ENCODE results near the gene QKI.

Gene QKI

DNA sequence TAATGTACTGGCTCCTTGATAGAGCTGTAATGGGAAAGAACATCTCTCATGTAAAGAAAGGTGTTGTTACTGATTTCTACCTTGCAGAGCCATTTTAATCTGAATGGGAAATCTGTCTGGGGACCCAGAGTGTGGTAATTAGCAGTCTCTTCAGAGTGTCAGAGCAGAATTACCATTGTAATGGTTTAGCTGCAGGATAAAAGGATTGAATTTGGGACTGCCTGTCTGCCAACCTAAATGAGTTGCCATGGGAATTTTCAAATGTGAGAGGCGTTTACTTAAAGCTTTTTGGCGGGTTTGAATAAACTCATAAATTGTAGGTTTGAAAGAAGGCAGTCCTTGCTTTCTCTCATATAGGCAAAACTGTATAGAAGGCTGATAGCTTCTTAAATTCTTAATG is 128.8 kb downstream of the QKI start:
- DNase-seq: no peak

DNA sequence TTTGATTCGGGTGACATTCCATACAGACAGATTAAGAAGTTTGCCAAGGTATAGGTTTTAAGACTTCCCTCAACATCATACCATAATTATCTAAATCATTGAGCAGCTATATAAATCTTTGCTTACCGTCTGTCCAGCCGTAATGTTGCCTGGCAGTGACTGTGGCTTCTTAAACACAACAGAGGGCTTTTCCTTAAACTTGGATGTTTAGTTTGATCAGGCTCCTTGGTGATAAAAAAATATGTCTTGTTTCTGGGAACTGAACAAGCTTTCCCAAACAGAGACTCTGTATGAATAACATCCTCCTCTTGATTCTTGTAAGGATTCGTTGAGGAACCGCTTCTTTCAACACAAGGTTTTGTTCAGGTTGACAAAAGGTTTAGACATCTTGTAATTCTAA is 130.9 kb downstream of the QKI start:
- DNase-seq: no peak

DNA sequence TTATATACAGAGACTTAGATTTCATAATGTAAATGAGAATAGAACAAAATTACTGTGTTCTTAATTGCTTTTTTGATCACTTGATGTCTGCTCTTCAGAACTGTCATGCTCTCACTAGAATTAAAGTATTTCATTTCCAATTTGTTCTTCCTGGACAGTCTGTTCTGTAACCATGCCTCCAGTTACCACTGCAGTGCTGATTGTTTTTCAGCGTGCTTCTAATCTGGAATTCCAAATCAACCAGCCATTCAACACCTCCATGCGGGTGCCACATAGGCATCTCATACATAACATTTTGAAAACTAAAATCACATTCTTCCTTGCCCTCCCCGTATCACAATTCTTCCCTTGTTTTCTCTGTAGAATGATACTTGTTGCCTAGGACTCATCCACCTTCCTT is 132.8 kb downstream of the QKI start:
- DNase-seq: no peak

DNA sequence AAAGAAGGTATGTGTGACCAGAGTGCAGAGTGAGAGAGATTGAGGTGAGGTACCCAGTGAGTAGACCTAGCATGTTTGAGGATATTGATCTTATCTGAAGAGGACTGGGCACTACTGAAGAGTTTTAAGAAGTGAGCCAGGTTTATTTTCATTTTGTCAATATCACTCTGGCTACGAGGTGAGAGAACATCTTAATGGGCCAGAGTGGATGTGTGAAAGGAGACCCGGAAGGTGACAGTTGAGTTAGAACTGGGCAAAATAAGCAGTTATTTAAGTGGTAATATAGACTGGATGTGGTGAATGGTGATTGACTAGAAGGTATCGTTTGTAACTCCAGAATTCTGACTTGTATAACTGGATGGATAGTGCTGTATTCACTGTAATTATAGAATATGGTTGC is 134.1 kb downstream of the QKI start:
- DNase-seq: no peak

DNA sequence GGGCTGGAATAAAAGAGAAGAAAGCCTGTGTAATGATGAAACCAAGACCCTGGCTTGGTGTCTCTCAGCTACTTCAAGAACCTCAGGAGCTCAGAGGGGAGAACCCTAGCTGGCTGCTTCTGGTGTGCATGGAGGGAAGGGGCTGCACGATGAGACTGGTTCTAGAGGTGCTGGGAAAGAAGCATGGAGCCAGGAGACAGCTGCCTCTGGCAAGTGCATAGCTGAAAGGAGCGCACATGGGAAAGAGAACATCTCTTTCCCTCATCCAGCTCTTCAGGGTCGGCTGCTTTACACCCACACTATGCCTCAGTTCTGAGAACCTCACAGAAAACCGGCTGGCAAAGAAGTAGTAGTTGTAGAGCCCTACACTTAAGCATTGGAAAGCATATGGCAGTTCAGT is 139.5 kb downstream of the QKI start:
- no peak for DNase-seq

DNA sequence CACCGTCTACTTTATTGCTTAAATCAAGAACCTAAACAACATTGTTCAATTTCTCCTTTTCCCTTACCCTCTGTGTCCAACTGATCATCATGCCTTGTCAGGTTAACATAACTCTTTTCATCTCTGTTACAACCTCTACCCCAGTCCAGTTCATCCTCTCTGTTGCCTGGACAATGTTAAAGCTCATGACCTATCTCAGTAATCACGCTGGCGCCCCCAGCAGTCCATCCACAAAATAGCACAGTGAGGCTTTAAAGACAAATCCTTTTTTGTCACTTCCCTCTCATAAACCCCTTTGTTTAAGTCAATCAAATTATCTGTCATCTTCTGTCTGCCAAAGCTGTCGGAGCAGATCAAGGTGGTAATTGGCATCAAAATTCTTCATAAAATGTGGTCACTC is 140.1 kb downstream of the QKI start:
- DNase-seq: no peak

DNA sequence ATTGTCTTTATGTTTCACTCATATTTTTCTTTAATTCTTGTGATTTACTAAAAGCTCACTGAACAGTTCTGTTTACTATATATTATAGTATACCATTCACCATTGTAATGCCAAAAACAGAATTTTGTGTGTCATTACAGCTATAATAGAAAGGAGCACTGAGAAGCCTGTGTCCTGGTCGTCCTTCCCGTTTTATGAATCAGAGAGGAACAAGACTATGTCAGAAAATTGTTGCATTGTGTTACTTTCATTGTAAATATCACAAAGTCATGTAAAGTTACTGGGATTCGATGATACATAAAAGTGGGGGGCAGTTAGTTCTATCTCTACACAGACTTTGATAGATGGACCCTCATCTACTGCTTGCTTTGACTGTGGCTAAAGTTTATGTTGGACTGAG is 145.1 kb downstream of the QKI start:
- DNase-seq: no peak

DNA sequence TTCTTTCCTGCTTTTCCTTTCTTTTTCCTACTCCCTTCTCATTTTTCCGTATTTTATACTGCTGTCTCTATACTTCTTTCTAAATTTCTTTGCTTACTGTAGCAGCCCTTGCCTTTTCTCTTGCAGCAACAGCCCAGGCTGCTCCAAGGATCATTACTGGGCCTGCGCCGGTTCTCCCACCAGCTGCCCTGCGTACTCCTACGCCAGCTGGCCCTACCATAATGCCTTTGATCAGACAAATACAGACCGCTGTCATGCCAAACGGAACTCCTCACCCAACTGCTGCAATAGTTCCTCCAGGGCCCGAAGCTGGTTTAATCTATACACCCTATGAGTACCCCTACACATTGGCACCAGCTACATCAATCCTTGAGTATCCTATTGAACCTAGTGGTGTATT is 148.8 kb downstream of the QKI start:
- DNase-seq: no peak

DNA sequence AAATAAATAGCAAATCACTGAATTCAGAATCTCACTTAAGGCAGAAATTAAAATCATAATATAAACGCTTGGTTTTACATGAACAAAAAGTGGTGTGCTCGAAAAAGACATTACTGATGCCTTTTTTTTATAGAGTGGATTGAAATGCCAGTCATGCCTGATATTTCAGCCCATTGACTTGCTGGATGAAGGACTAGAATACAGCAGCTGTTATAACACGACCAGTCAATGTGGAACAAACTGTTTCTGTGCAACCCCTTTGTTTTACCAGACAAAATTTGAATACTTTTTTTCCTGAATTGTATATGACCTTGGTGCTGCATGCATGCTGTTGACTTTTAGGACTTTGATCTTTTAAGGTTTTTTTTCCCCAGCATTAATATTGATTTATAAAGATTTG is 150.0 kb downstream of the QKI start:
- no peak for DNase-seq

DNA sequence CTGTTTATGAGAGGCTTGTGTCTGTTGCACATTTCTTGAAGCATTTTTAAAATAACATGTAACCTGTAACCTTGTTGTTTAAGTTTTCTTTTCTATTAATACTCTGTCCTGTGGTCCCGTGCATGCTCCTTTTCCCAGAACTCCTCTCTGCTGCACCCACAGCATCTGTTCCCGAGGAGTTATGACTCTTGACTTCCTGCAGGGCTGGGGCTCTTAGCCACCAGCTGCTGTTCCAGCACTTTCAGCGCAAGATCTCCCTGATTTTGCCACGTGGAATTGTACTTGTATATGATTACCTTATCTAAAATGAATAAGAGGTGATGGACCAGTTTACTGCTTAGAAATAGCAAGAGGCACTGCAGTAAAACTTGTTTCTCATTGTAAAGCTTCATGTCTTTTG is 150.6 kb downstream of the QKI start:
- DNase-seq: no peak

DNA sequence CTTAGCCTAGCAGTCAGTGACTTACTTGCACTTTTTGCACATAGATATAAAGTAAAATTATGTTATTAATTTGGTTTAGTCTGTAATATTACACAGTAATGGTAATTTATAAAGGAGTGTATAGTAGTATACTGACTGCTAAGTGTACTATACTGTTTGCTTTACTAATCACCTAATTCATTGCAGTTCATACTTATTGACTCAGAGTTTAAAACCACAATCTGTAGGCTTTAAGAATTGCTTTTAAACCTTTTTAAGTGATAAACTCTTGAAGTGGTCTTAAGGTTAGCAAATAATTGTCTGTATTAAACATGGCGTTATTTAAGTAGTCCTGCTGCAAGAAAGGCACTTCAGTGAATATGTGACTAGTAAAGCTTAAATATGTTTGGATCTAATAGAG is 151.5 kb downstream of the QKI start:
- no peak for DNase-seq

DNA sequence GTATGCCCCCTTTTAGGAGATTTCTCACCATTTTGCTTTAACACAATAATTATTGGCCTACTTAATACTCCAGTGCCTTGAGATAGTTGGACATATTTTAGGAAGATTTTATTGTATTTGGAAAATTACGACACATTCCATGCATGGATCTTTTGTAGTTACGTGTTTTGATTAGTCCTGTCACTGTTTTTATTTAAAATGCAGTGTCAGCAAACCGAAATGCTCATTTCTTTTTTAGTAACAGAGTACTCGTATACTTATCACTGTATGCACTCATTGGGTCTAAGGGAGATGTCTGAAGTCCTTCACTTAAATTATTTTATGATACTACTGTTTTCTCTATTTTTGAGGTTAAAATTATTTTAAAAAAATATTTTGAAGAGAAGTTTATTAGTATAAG is 153.8 kb downstream of the QKI start:
- no peak for DNase-seq

DNA sequence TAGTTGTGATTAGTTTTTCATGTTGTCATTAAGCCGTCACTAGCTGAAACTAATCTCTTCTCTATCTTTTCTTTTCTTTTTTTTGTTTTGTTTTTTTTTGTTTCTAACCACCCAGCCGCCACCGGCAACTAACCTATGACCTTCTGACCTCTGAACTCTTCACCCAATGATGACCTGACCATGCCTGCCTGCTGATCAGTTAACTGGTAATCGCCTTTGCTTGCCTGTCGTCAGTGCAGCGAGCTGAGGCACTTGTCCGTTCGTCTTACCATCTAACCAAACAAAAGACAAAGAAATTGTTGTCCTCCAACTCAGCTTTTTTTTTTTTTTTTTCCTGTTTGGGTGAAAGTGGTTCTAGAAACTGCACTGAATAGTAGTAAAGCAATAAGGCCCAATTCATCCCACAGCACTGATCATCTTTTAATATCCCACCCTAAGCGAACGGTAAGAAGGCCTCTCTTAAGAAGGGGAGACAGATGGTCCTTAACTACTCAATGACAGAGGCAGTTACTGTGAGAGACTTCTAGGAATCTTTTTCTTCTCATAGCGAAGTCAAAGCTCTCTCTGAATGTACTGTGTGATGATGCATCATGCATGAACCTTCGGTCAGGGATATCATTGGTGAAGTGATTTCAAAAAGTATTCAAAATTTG is 156.2 kb downstream of the QKI start:
- no peak for DNase-seq

DNA sequence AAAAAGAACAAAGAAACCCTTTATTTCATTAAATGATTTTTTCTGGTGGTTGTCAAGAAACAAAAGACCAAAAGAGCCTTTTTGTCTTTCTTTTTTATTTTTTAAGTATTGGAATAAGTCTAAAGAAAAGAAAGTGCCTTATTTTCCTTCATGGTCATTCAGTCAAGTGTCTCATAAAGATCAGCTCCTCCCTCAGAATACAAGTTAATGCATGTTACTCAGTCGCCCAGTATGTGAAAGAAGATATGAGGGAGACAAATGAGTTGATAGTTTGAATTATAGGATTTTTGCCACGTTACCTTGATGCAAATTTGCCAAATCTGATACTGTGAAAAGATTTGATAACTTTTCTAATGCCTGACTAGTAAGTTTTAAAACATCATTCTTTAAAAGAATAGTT is 157.2 kb downstream of the QKI start:
- DNase-seq: no peak

DNA sequence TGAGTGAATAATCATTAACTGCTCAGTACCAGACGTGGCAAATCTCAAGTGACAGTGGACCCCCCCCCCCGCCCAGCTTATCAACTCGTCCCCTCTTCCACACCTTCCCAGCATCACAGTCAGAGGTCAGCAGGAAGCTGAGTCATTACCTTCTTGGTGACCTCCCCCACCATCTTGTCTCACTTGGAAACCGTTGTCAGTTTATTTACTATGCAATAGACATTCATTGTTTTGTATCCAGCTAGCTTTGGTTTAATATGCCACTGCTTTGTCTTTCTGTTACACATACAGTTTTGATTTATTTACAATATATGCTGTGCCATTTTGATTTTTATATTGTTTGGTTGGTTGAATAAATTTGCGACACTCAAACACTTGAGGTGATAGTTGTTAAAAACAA is 158.1 kb downstream of the QKI start:
- no peak for DNase-seq

DNA sequence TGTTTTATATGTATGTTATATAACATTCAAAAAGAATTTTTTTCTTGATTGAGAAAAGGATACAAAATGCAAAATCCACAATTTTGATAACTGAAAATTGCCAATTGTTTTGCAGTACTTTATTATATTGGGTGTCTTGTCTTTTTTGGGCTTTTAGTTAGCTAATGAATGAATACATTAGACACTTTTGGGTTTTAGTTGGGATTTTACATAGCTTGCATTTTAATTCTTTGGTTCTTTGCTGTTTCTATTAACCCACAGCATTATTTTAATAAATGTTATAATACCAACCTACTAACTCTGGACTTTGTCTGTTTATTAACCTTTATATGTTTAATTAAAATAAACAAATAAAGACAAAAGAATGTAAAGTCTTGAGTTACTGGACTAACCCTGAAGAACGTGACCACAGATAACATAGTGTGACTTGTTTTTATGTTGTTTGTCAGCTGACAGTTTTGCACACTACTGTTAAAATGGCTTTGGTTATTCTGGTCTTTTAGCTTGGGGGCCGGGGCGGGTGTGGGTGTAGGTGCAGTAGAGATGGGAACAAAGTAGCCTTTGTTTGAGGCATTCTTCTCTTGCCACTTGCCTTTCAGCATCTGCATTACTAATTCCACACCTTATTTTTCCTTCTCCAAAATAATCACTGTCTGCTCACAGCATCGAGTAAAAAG is 159.1 kb downstream of the QKI start:
- DNase-seq: no peak

DNA sequence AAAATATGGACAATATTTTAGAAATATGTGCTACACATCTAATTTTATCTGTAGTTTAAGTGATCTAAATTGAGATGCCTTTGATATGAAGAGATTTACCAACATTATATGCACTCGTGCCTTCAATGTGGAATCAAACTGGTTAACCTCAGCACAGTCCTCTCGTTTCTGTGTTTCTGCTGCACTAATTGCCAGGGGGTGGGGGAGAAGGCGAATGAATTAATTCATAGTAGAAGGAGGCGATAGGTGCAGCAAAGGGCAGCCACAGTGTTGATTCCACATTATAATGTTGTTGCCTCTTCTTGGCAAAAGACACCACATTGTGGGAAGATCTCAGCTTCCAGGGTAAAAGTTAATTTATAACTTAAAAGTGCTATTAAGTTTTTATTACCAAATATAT is 161.6 kb downstream of the QKI start:
- DNase-seq: no peak

DNA sequence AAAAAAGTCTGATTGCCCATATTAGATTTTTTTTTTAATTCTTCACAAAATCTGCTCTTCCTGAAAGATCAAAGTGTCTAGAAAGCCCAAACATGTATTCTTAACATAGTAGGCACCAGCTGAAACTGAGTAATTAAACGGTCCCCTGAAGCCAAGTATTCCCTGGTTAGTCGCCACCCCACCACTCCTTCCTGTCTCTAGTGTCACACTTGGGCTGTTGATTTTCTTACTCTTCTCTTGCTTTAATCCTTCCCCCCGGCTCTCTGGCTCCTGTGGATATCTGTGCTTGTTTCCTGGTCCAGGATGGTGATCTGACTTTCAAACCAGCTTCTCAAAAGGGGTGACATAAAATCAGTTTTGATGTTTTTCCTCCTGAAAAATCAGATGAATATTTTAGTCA is 162.9 kb downstream of the QKI start:
- no peak for DNase-seq

DNA sequence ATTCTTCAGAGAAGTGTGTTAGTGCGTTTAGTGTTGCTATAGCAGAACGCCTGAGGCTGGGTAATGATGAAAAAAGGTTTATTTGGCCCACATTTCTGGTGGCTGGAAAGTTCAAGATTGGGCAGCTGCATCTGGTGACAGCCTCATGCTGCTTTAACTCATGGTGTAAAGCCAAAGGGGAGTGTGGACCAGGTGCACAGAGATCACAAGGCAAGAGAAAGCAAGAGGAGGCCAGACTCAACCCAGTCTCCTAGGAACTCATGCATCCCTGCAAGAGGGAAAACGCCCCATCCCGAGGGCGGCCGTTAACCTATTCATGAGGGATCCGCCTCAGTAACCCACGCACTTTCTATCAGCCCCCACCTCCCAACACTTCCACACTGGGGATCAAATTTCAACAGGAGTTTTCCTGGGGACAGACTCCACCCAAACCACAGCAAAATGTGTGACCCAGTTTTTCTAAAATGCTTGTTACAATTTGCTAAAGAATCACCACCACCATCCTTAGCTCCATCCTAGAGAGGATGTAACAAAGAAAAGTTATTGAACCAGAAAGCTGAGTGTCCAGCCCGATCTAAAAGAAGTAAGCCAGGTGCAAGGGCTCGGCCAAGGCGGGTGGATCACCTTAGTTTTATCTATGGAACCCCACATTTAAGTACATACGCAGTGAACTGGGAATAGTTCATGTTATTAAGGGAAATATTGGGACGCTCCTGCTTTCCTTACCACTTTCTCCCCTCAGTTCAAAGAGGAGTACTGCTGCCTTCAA is 164.8 kb downstream of the QKI start:
- no peak for DNase-seq

DNA sequence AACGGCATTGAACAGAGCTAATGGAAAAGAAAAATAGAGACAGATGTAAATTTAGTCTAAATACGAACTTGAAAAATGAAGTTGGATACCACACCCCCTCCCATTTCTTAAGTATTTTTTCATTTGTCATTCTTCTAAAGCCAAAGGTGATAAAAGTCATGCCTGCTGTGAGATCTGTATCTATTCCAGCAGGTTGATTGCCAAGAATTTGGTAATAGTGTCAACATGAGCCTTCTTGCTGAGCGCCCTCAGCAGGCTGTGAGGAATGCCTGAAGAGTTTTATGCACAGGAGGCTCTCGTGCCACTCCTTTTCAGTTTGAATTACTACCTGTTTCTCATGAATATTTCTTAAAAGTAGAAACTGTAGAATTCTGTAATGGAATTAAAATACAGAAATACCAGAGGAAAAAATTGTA is 165.4 kb downstream of the QKI start:
- DNase-seq: no peak

DNA sequence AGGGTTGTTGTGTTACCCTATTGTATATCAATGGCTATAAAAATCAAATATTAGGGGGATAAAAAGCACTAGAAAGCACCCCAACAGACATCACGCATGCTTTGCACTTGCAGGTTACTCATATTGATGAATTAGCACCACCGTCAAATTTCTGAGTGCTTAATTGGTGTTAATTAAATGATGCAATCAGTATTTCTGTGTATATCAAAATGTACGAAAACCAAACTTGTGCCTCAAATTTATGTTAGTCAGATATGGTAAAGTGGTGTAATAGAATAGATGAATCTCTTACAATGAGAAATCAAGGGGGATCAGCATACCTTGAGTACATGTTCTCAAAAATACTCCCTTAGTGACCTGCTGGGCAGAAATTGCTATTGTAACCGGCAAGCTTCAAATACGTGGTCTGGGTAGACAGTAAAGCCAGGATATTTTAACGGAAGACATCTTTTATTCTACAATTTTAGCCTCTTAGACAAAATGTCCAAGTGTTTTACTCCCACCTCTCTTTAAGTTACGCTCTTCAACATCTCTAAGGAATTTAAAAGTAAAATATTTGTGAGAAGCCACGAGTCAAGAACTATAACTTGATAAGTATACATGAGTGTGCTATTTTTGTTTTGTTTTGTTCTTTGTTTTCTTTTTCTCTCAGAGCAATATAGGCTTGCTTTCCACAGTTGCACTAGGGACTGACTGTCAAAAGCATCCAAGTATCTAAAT is 166.0 kb downstream of the QKI start:
- no peak for DNase-seq

DNA sequence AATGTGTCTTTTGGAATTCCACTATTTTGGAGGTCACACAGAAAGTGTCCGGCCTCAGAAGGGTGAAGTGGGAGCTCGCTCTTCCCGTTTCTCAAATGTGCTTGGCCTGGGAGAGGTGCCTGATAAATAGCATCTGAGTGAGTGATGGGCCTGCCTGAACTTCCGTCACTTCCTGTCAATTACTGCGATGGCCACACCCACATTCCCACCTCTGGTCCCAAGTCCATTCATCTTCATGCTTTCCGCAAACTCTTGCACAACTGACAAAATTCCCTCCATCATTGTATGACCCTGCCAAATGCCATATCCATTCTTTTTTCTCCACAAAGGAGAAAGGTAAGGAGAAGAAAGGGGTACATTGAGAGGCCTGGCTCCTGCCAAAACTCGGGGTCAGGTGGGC is 169.0 kb downstream of the QKI start:
- no peak for DNase-seq

DNA sequence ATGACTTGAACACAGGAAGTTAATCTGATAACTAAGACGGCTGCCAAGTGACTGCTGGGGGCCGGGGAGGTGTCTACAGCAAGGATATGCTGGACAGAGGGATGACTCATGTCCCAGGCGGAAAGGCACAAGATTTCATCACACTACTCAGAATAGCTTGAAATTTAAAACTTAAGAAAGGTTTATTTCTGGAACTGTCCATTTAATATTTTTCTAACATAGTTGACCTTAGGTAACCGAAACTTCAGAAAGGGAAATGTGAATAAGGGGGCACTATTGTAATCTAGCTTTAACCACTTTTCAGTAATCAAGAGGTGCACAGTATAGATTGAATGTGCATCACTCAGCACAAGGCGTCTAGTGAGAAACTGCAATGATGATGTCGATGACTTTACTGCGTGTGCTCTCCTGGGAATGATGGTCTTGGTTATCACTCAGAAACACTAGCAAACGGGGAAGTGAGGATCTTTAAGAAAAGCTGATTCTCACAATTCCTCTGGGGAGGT is 171.5 kb downstream of the QKI start:
- no peak for DNase-seq

DNA sequence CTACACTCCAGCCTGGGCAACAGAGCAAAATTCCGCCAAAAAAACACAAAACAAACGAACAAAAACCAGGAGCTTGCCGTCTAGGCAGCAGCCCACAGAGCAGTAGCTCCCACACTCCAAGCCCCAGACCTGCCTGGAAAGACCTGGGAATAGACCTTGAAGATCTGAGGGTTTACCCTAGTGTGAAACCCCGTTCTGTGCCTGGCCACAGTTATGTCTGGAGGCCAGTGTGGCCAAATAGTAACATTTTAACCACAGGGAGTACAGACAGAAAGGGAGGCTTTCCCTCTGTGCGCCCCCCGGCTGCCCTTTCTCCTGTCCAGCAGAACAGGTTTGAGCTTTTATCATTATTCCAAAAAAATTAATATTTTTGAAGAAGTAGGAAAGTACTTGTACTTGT is 172.4 kb downstream of the QKI start:
- DNase-seq: no peak
